ENCODE results near the gene ACTMAP.
"Not testable (repeated sequence)": the region's sequence is repeated elsewhere in the genome, so short reads cannot be mapped to it uniquely, and the experiment has no call there.

Gene ACTMAP

GRCh38 chr19:40750058-40750873 is at the start of gene ACTMAP:
Gene ACTMAP (minus strand): TSS chr19:40750477. CDS start chr19:40749803, 674 bp downstream.
- DNase-seq: peak; percentile 99

GRCh38 chr19:40799558-40800338 is 49.5 kb upstream of the ACTMAP start:
- DNase-seq: peak; percentile 75

GRCh38 chr19:40798683-40799557 is 48.6 kb upstream of the ACTMAP start, which contains the start of gene EGLN2:
Gene EGLN2 (plus strand): TSS chr19:40799191. CDS start chr19:40800573, 1,382 bp downstream.
- DNase-seq: peak; percentile 100

GRCh38 chr19:40797963-40798682 is 47.8 kb upstream of the ACTMAP start:
- DNase-seq: peak; percentile 88

GRCh38 chr19:40797166-40797962 is 47.1 kb upstream of the ACTMAP start:
- no peak for DNase-seq

GRCh38 chr19:40791996-40792395 is 41.7 kb upstream of the ACTMAP start:
- DNase-seq: no peak

- DNase-seq: no peak
Observed at GRCh38 chr19:40791349-40791748, 41.1 kb upstream of the ACTMAP start.

- no peak for DNase-seq
Observed at GRCh38 chr19:40786060-40787037, 36.1 kb upstream of the ACTMAP start.

- DNase-seq: no peak
Observed at GRCh38 chr19:40785526-40785925, 35.2 kb upstream of the ACTMAP start.

GRCh38 chr19:40784146-40784545 is 33.9 kb upstream of the ACTMAP start:
- not testable (repeated sequence) for DNase-seq

GRCh38 chr19:40783711-40784110 is 33.4 kb upstream of the ACTMAP start:
- DNase-seq: no peak

GRCh38 chr19:40781140-40781539 is 30.9 kb upstream of the ACTMAP start:
- no peak for DNase-seq

- DNase-seq: no peak
Observed at GRCh38 chr19:40780582-40780981, 30.3 kb upstream of the ACTMAP start.

- no peak for DNase-seq
Observed at GRCh38 chr19:40778706-40779284, 28.5 kb upstream of the ACTMAP start.

- peak; percentile 100 for DNase-seq
Observed at GRCh38 chr19:40777937-40778705, 27.8 kb upstream of the ACTMAP start, which contains the start of gene RAB4B. Gene RAB4B (plus strand): TSS chr19:40778247. CDS start chr19:40778376, 129 bp downstream.

GRCh38 chr19:40777645-40777936 is 27.3 kb upstream of the ACTMAP start:
- DNase-seq: no peak

- peak; percentile 94 for DNase-seq
Observed at GRCh38 chr19:40776932-40777644, 26.8 kb upstream of the ACTMAP start.

GRCh38 chr19:40776364-40776763 is 26.1 kb upstream of the ACTMAP start:
- no peak for DNase-seq

All from activated effector memory CD4-positive, alpha-beta T cell treated with anti-CD3 and anti-CD28 coated beads, Interleukin-2, amount 50 U/mL, for 16 hours (primary cell).